ENCODE data around the gene SHMT2. TPM values are rescaled to one million over a fixed set of nuclear protein-coding genes. Genes with fewer than 3 reads are reported as not detected.

Gene SHMT2
- total and polyA plus RNA-seq, 2 of the 13 experiments (the other 11 are each of a cell fraction or from before 2014, with no cell fraction given): 181 to 393 TPM

GRCh38 chr12:57247041-57247440 is 17.5 kb downstream of the SHMT2 start:
- no peaks in the 10 kb centered on the region for H3K79me2 ChIP-seq (ENCODE audit: insufficient read depth, low read length)
- intact Hi-C loops (cut with micrococcal nuclease; ENCODE audit: unreplicated experiment) (no loop called here), in situ Hi-C loops (cut with HindIII; ENCODE audit: extremely low pct_ligation_motif_present, low pct_unique_long_range_greater_than_20kb) (no loop called here)
- H3K9me3 ChIP-seq (ENCODE audit: low read length): no peaks in the 10 kb centered on the region
- no TSS peak for BruUV-seq (replicated peaks)
- no peak overlapping the region for H2AFZ ChIP-seq (ENCODE audit: low read length)
- H4K20me1 ChIP-seq (ENCODE audit: insufficient read depth, low read length): no peaks in the 10 kb centered on the region
- FAIRE-seq: no peak
- no peak overlapping the region for H3K4me3 ChIP-seq (replicated peaks in 1 of 3; ENCODE audit: insufficient read depth in 1 of 3, low read depth in 2 of 3, low read length in 3 of 3)
- H3K4me2 ChIP-seq (ENCODE audit: low read depth, low read length): no peak overlapping the region
- H3K27ac ChIP-seq (ENCODE audit: extremely low read length, insufficient read depth, low read length): no peak overlapping the region
- no peak for ATAC-seq
- 100% methylated on average over 1 of the region's 1 CpG for WGBS (ENCODE audit: low lambda C conversion rate)
- no peak for TF ChIP-seq BCL3 (CRISPR knock-in tag; IDR thresholded peaks at IDR 0.05)
- no peak for TF ChIP-seq SMAD1 (CRISPR knock-in tag; IDR thresholded peaks at IDR 0.05; ENCODE audit: borderline replicate concordance, low read depth)
- H3K9ac ChIP-seq (ENCODE audit: insufficient read depth, low read depth, low read length): no peak overlapping the region
- peaks cover 26% of the 10 kb centered on the region for H3K4me1 ChIP-seq (ENCODE audit: insufficient read depth, low read length)
- ChIA-PET CTCF (ENCODE audit: low intra/inter-chr PET ratio, low total read pairs) (no interaction called here), POLR2A (no interaction called here)
- peaks cover 5 to 26% of the 10 kb centered on the region in 2 experiments; a peak in 4 of 5 replicates for H3K27me3 ChIP-seq (ENCODE audit: control insufficient read depth in 1 of 2, insufficient read depth in 2 of 2, low read length in 2 of 2)
- H3K36me3 ChIP-seq (replicated peaks in 1 of 2; ENCODE audit: control insufficient read depth in 1 of 2, insufficient read depth in 2 of 2, low read length in 2 of 2): no peaks in the 10 kb centered on the region
- DNase-seq (ENCODE audit: low spot score): no peak

GRCh38 chr12:57248934-57249742 is 19.6 kb downstream of the SHMT2 start:
- in situ Hi-C loops (cut with HindIII; ENCODE audit: extremely low pct_ligation_motif_present, low pct_unique_long_range_greater_than_20kb): no loop called here
- no peak overlapping the region for H3K4me2 ChIP-seq (ENCODE audit: low read depth, low read length)
- TF ChIP-seq NCOR1 (IDR thresholded peaks at IDR 0.05; ENCODE audit: borderline replicate concordance, low read length): no peak
- TF ChIP-seq EHMT2 (IDR thresholded peaks at IDR 0.05; ENCODE audit: borderline replicate concordance, low read depth, low read length): no peak
- TF ChIP-seq ZNF570 (CRISPR knock-in tag; IDR thresholded peaks at IDR 0.05; ENCODE audit: borderline replicate concordance): no peak
- no peak for TF ChIP-seq TGIF2 (CRISPR knock-in tag; IDR thresholded peaks at IDR 0.05)
- TF ChIP-seq ZNF367 (CRISPR knock-in tag; IDR thresholded peaks at IDR 0.05; ENCODE audit: borderline replicate concordance): no peak
- TF ChIP-seq RXRB (CRISPR knock-in tag; IDR thresholded peaks at IDR 0.05; ENCODE audit: borderline replicate concordance): no peak
- no peak for TF ChIP-seq DMTF1 (CRISPR knock-in tag; IDR thresholded peaks at IDR 0.05)
- TF ChIP-seq HOXA5 (CRISPR knock-in tag; IDR thresholded peaks at IDR 0.05): no peak
- TF ChIP-seq RARG (CRISPR knock-in tag; IDR thresholded peaks at IDR 0.05; ENCODE audit: low read depth): no peak

More at GRCh38 chr12:57248934-57249742, 19.6 kb downstream of the SHMT2 start:
- FAIRE-seq (no peak), DNase-seq (ENCODE audit: low spot score) (no peak), ATAC-seq (no peak)
- Histone ChIP-seq H3K4me3 (replicated peaks in 1 of 3; ENCODE audit: insufficient read depth in 1 of 3, low read depth in 2 of 3, low read length in 3 of 3) (no peak overlapping the region), H2AFZ (ENCODE audit: low read length) (no peak overlapping the region), H3K9me3 (ENCODE audit: low read length) (no peaks in the 10 kb centered on the region), H3K27me3 (ENCODE audit: control insufficient read depth in 1 of 2, insufficient read depth in 2 of 2, low read length in 2 of 2) (peaks cover 1 to 10% of the 10 kb centered on the region in 2 experiments; a peak in 2 of 5 replicates), H4K20me1 (ENCODE audit: insufficient read depth, low read length) (no peaks in the 10 kb centered on the region), H3K36me3 (replicated peaks in 1 of 2; ENCODE audit: control insufficient read depth in 1 of 2, insufficient read depth in 2 of 2, low read length in 2 of 2) (no peaks in the 10 kb centered on the region), H3K9ac (ENCODE audit: insufficient read depth, low read depth, low read length) (no peak overlapping the region), H3K4me1 (ENCODE audit: insufficient read depth, low read length) (peaks cover 12% of the 10 kb centered on the region; the same call in 1 of the 2 replicates), H3K79me2 (ENCODE audit: insufficient read depth, low read length) (no peaks in the 10 kb centered on the region), H3K27ac (ENCODE audit: extremely low read length, insufficient read depth, low read length) (no peak overlapping the region)
- no TSS peak for BruUV-seq (replicated peaks)
- CTCF ChIA-PET (ENCODE audit: low intra/inter-chr PET ratio, low total read pairs): no interaction called here
- WGBS (ENCODE audit: low lambda C conversion rate): 59% methylated on average over 7 of the region's 7 CpGs
- intact Hi-C loops (cut with micrococcal nuclease; ENCODE audit: unreplicated experiment): no loop called here
- POLR2A ChIA-PET: no interaction called here

All from HepG2 (cell line).